Measurements from ENCODE around the gene MAP3K10.
"Not testable (repeated sequence)": the region's sequence is repeated elsewhere in the genome, so short reads cannot be mapped to it uniquely, and the experiment has no call there.

The MAP3K10 gene

GRCh38 chr19:40216777-40217026 lies 25.5 kb downstream of the MAP3K10 start:
- in situ Hi-C loops (cut with HindIII; ENCODE audit: low sequenced_read_pairs), result no loop called here

- in situ Hi-C loops (cut with HindIII; ENCODE audit: low sequenced_read_pairs), result no loop called here
These were observed 26.0 kb downstream of the MAP3K10 start for GRCh38 chr19:40217027-40217810.

- in situ Hi-C loops (cut with HindIII; ENCODE audit: low sequenced_read_pairs), result no loop called here
These were observed 27.0 kb downstream of the MAP3K10 start, which contains the start of gene TTC9B for GRCh38 chr19:40217934-40218890. Gene TTC9B, minus strand, starts transcription at chr19:40218384. Its CDS starts 3 bp downstream, at chr19:40218381.

GRCh38 chr19:40219029-40219428 lies 27.8 kb downstream of the MAP3K10 start:
- in situ Hi-C loops (cut with HindIII; ENCODE audit: low sequenced_read_pairs), result not testable (repeated sequence)

- in situ Hi-C loops (cut with HindIII; ENCODE audit: low sequenced_read_pairs), result no loop called here
These were observed 28.6 kb downstream of the MAP3K10 start for GRCh38 chr19:40219721-40220276.

- in situ Hi-C loops (cut with HindIII; ENCODE audit: low sequenced_read_pairs), result no loop called here
These were observed 29.4 kb downstream of the MAP3K10 start for GRCh38 chr19:40220674-40221073.

GRCh38 chr19:40221858-40222619 lies 30.8 kb downstream of the MAP3K10 start:
- in situ Hi-C loops (cut with HindIII; ENCODE audit: low sequenced_read_pairs), result no loop called here

GRCh38 chr19:40223135-40223822 lies 32.1 kb downstream of the MAP3K10 start:
- in situ Hi-C loops (cut with HindIII; ENCODE audit: low sequenced_read_pairs), result no loop called here

- in situ Hi-C loops (cut with HindIII; ENCODE audit: low sequenced_read_pairs), result no loop called here
These were observed 33.3 kb downstream of the MAP3K10 start for GRCh38 chr19:40224342-40225150.

GRCh38 chr19:40225440-40226305 lies 34.4 kb downstream of the MAP3K10 start:
- in situ Hi-C loops (cut with HindIII; ENCODE audit: low sequenced_read_pairs), result no loop called here

- in situ Hi-C loops (cut with HindIII; ENCODE audit: low sequenced_read_pairs), result no loop called here
These were observed 37.1 kb downstream of the MAP3K10 start for GRCh38 chr19:40228346-40228745.

- in situ Hi-C loops (cut with HindIII; ENCODE audit: low sequenced_read_pairs), result no loop called here
These were observed 37.6 kb downstream of the MAP3K10 start for GRCh38 chr19:40228863-40229262.

- in situ Hi-C loops (cut with HindIII; ENCODE audit: low sequenced_read_pairs), result no loop called here
These were observed 38.3 kb downstream of the MAP3K10 start for GRCh38 chr19:40229484-40229883.

GRCh38 chr19:40229926-40230417 lies 38.7 kb downstream of the MAP3K10 start:
- in situ Hi-C loops (cut with HindIII; ENCODE audit: low sequenced_read_pairs), result no loop called here

GRCh38 chr19:40231057-40231456 lies 39.8 kb downstream of the MAP3K10 start:
- in situ Hi-C loops (cut with HindIII; ENCODE audit: low sequenced_read_pairs), result no loop called here

- in situ Hi-C loops (cut with HindIII; ENCODE audit: low sequenced_read_pairs), result no loop called here
These were observed 40.6 kb downstream of the MAP3K10 start for GRCh38 chr19:40231544-40232424.

- in situ Hi-C loops (cut with HindIII; ENCODE audit: low sequenced_read_pairs), result no loop called here
These were observed 41.3 kb downstream of the MAP3K10 start for GRCh38 chr19:40232479-40232878.

All from DLD1 (cell line).